ENCODE data around the gene MYD88. TPM values are rescaled to one million over a fixed set of nuclear protein-coding genes. Genes with fewer than 3 reads are reported as not detected.

Gene MYD88
- total and polyA plus RNA-seq, 8 donors = 7.2 to 20.2 (median 9.9) TPM

GRCh38 chr3:38151667-38152265 lies 13.3 kb downstream of the MYD88 start:
- Histone ChIP-seq H3K9me3 (no peaks in the 10 kb centered on the region), H3K27me3 (no peaks in the 10 kb centered on the region), H3K27ac (peak overlapping the region in 1 of 4 donors; percentile 25), H3K4me1 (no peaks in the 10 kb centered on the region), H3K4me3 (no peak overlapping the region), H3K36me3 (no peaks in the 10 kb centered on the region)
- no peak for TF ChIP-seq CTCF (IDR thresholded peaks at IDR 0.05)
- intact Hi-C loops (cut with DNase I) = no loop called here
- WGBS, 2 donors = 88 to 91% methylated on average over 3 of the region's 3 CpGs
- FAIRE-seq (no peak), ATAC-seq (peak in 3 of 4 donors; percentile 41 to 45 (median 44)), DNase-seq (no peak)

- intact Hi-C loops (cut with DNase I) = no loop called here
- ATAC-seq = no peak
- no peak for TF ChIP-seq CTCF (IDR thresholded peaks at IDR 0.05)
- no peak overlapping the region for H3K27ac ChIP-seq
- H3K4me1 ChIP-seq = no peaks in the 10 kb centered on the region
- no peak overlapping the region for H3K4me3 ChIP-seq
- no peaks in the 10 kb centered on the region for H3K9me3 ChIP-seq
- FAIRE-seq = no peak
- WGBS, 2 donors = 89 to 91% methylated on average over 2 of the region's 2 CpGs
- no peak for DNase-seq
- H3K36me3 ChIP-seq = no peaks in the 10 kb centered on the region
- H3K27me3 ChIP-seq = no peaks in the 10 kb centered on the region
These were observed 14.1 kb downstream of the MYD88 start for GRCh38 chr3:38152609-38153008.

GRCh38 chr3:38153221-38153620 lies 14.8 kb downstream of the MYD88 start:
- WGBS, 2 donors = 88 to 95% methylated on average over 2 of the region's 2 CpGs
- DNase-seq (no peak), FAIRE-seq (no peak), ATAC-seq (no peak)
- intact Hi-C loops (cut with DNase I) = no loop called here
- no peaks in the 10 kb centered on the region for H3K36me3 ChIP-seq
- no peak for TF ChIP-seq CTCF (IDR thresholded peaks at IDR 0.05)
- no peaks in the 10 kb centered on the region for H3K27me3 ChIP-seq
- H3K4me3 ChIP-seq = no peak overlapping the region
- H3K9me3 ChIP-seq = no peaks in the 10 kb centered on the region
- H3K4me1 ChIP-seq = no peaks in the 10 kb centered on the region
- H3K27ac ChIP-seq = no peak overlapping the region

- Histone ChIP-seq H3K27ac (no peak overlapping the region), H3K36me3 (no peaks in the 10 kb centered on the region), H3K27me3 (no peaks in the 10 kb centered on the region), H3K4me3 (no peak overlapping the region), H3K4me1 (no peaks in the 10 kb centered on the region), H3K9me3 (no peaks in the 10 kb centered on the region)
- 73 to 90% methylated on average over 2 of the region's 2 CpGs for WGBS, 2 donors
- intact Hi-C loops (cut with DNase I) = no loop called here
- no peak for TF ChIP-seq CTCF (IDR thresholded peaks at IDR 0.05)
- DNase-seq = no peak
- FAIRE-seq = no peak
- ATAC-seq = peak in 2 of 4 donors; percentile 63 to 76
These were observed 15.6 kb downstream of the MYD88 start for GRCh38 chr3:38154033-38154494.

GRCh38 chr3:38154625-38155255 lies 16.3 kb downstream of the MYD88 start:
- H3K4me3 ChIP-seq = no peak overlapping the region
- no peaks in the 10 kb centered on the region for H3K4me1 ChIP-seq
- no peaks in the 10 kb centered on the region for H3K27me3 ChIP-seq
- peak in 3 of 4 donors; percentile 11 to 29 (median 23) for ATAC-seq
- no peaks in the 10 kb centered on the region for H3K9me3 ChIP-seq
- 40 to 55% methylated on average over 2 of the region's 2 CpGs for WGBS, 2 donors
- H3K36me3 ChIP-seq = no peaks in the 10 kb centered on the region
- H3K27ac ChIP-seq = no peak overlapping the region
- intact Hi-C loops (cut with DNase I) = no loop called here
- DNase-seq = no peak
- no peak for FAIRE-seq
- TF ChIP-seq CTCF (IDR thresholded peaks at IDR 0.05) = no peak
